GM23338 (cell line): Measurements from ENCODE around the gene NRF1. TPM values are rescaled to one million over a fixed set of nuclear protein-coding genes. Genes with fewer than 3 reads are reported as not detected.
A peak's percentile ranks its signal among the peaks of the same experiment; 100 is the strongest.

Source experiments
- ATAC-seq: fragments of 200-7000 bp; cut with Tn5 transposase; 3 replicates; pipeline ENCODE4 v1.9.1; 2020
- DNase-seq: peaks from one replicate; pipeline ENCODE4 v3.0.0-alpha.2; 2015; ENCODE audit warnings: low spot score
- H2AFZ ChIP-seq: fragments of 200-600 bp; sonication (generic); 2 replicates; pipeline ENCODE4 v1.8.0; 2016; ENCODE audit warnings: antibody characterized with exemption, mild to moderate bottlenecking, moderate library complexity
- H3F3A ChIP-seq: fragments of 200-600 bp; sonication (generic); replicated peaks from 2 replicates; pipeline ENCODE4 v1.8.0; 2017; ENCODE audit warnings: antibody characterized with exemption, mixed run types, low read depth
- H3K27ac ChIP-seq: fragments of 200-600 bp; sonication (generic); 2 replicates; pipeline ENCODE4 v1.6.1; 2016; ENCODE audit warnings: low read depth
- H3K27me3 ChIP-seq: fragments of 200-600 bp; sonication (generic); 2 replicates; pipeline ENCODE4 v1.8.0; 2016; ENCODE audit warnings: mild to moderate bottlenecking, mixed run types, moderate library complexity; ENCODE audit not compliant: insufficient read depth
- H3K36me3 ChIP-seq: fragments of 200-600 bp; sonication (generic); 2 replicates; pipeline ENCODE4 v1.8.0; 2016; ENCODE audit warnings: mild to moderate bottlenecking; ENCODE audit not compliant: insufficient read depth
- H3K4me1 ChIP-seq: fragments of 200-600 bp; sonication (generic); 2 replicates; pipeline ENCODE4 v1.8.0; 2016; ENCODE audit warnings: mild to moderate bottlenecking, moderate library complexity; ENCODE audit not compliant: insufficient read depth
- H3K4me2 ChIP-seq: fragments of 200-600 bp; sonication (generic); 2 replicates; pipeline ENCODE4 v1.7.1; 2017; ENCODE audit warnings: mixed run types
- H3K4me3 ChIP-seq: fragments of 200-600 bp; sonication (generic); 2 replicates; pipeline ENCODE4 v1.6.1; 2016; ENCODE audit warnings: mixed run types
- H3K79me2 ChIP-seq: fragments of 200-600 bp; sonication (generic); replicated peaks from 2 replicates; pipeline ENCODE4 v1.8.0; 2017; ENCODE audit warnings: mild to moderate bottlenecking; ENCODE audit not compliant: insufficient read depth
- H3K9me2 ChIP-seq: fragments of 200-600 bp; sonication (generic); 2 replicates; pipeline ENCODE4 v1.8.0; 2017; ENCODE audit not compliant: insufficient read depth
- H4K20me1 ChIP-seq: fragments of 200-600 bp; sonication (generic); replicated peaks from 2 replicates; pipeline ENCODE4 v1.8.0; 2017; ENCODE audit warnings: mild to moderate bottlenecking; ENCODE audit not compliant: insufficient read depth
- H3K27ac Mint-ChIP-seq: 2 replicates; pipeline ENCODE4 v1.8.0; 2020; ENCODE audit warnings: inconsistent platforms, mild to moderate bottlenecking, moderate library complexity, mixed read lengths
- H3K27me3 Mint-ChIP-seq: 3 replicates; pipeline ENCODE4 v1.8.0; 2022; ENCODE audit warnings: low read depth, mild to moderate bottlenecking, moderate library complexity, mixed read lengths, inconsistent platforms; ENCODE audit not compliant: insufficient read depth, poor library complexity
- H3K36me3 Mint-ChIP-seq: 3 replicates; pipeline ENCODE4 v1.8.0; 2021; ENCODE audit warnings: low read depth, mild to moderate bottlenecking, inconsistent platforms, moderate library complexity, mixed read lengths
- H3K4me1 Mint-ChIP-seq: 3 replicates; pipeline ENCODE4 v1.8.0; 2020; ENCODE audit warnings: mild to moderate bottlenecking, inconsistent platforms, mixed read lengths
- H3K4me3 Mint-ChIP-seq: 3 replicates; pipeline ENCODE4 v1.8.0; 2021; ENCODE audit warnings: moderate library complexity, mild to moderate bottlenecking, inconsistent platforms, mixed read lengths
- H3K9me3 Mint-ChIP-seq: 3 replicates; pipeline ENCODE4 v1.8.0; 2020; ENCODE audit warnings: moderate library complexity, mild to moderate bottlenecking, inconsistent platforms, mixed read lengths
- EZH2 ChIP-seq: fragments of 200-600 bp; sonication (generic); IDR thresholded peaks from one replicate; pipeline ENCODE4 v1.8.0; 2017; ENCODE audit warnings: antibody characterized with exemption, mild to moderate bottlenecking, low read depth; ENCODE audit not compliant: unreplicated experiment
- POLR2AphosphoS5 ChIP-seq: IDR thresholded peaks from 2 replicates; pipeline ENCODE4 v1.6.1; 2016; ENCODE audit warnings: antibody characterized with exemption, low read depth
- STAT1 ChIP-seq: IDR thresholded peaks from one replicate; pipeline ENCODE4 v1.6.1; 2016; ENCODE audit warnings: antibody characterized with exemption; ENCODE audit not compliant: unreplicated experiment
- ZNF331 ChIP-seq: fragments of 250-450 bp; sonication (Bioruptor Pico); IDR thresholded peaks from 2 replicates; pipeline ENCODE4 v1.5.0; 2020; ENCODE audit warnings: low read depth, mild to moderate bottlenecking, moderate library complexity
- ZNF462 ChIP-seq: fragments of 250-450 bp; sonication (Bioruptor Pico); IDR thresholded peaks from 2 replicates; pipeline ENCODE4 v1.5.0; 2020; ENCODE audit warnings: mild to moderate bottlenecking, moderate library complexity
- polyA plus RNA-seq: library from polyadenylated mRNA; unstranded; fragments of >200 nt; fragmentation: Nextera tagmentation; extraction: Ambion mirVana; gene quantifications from 2 replicates; pipeline ENCODE4 v1.2.1, GENCODE V29; 2016
- total RNA-seq: library from RNA; depleted of rRNA; stranded (reverse); fragments of >200 nt; shearing (Covaris generic); gene quantifications from 2 replicates; pipeline ENCODE4 v1.2.3, GENCODE V29; 2014
- TF ChIP-seq, protein P1 (sequence below), 2 experiments: fragments of 200-600 bp in 1 of 2; sonication (generic) in 1 of 2; conservative IDR thresholded peaks; 2 replicates each; pipeline versions ENCODE4 v1.5.1 to v1.6.1; 2016 to 2017; ENCODE audit warnings: antibody characterized with exemption in 2 of 2, low read depth in 2 of 2, mild to moderate bottlenecking in 2 of 2, moderate library complexity in 1 of 2

NRF1 gene
- total and polyA plus RNA-seq, 2 experiments from 2014 or later: 5.3 to 24.6 TPM

GRCh38 chr7:129778770-129779601 is 167.5 kb downstream of the NRF1 start:
- H3K27ac ChIP-seq: no peak overlapping the region
- 0 out of 3 replicates have a peak, but pooled peaks have one; percentile 0 for ATAC-seq
- no peaks in the 10 kb centered on the region for H3K9me2 ChIP-seq
- peaks cover 5% of the 10 kb centered on the region; the same call in 2 of the 3 replicates for H3K9me3 Mint-ChIP-seq
- H3K36me3 ChIP-seq: no peaks in the 10 kb centered on the region
- peak overlapping the region; percentile 93 for H3K4me3 ChIP-seq
- peaks cover 16% of the 10 kb centered on the region for H4K20me1 ChIP-seq
- peaks cover 58% of the 10 kb centered on the region for H3K27me3 ChIP-seq
- TF ChIP-seq, protein P1, sequence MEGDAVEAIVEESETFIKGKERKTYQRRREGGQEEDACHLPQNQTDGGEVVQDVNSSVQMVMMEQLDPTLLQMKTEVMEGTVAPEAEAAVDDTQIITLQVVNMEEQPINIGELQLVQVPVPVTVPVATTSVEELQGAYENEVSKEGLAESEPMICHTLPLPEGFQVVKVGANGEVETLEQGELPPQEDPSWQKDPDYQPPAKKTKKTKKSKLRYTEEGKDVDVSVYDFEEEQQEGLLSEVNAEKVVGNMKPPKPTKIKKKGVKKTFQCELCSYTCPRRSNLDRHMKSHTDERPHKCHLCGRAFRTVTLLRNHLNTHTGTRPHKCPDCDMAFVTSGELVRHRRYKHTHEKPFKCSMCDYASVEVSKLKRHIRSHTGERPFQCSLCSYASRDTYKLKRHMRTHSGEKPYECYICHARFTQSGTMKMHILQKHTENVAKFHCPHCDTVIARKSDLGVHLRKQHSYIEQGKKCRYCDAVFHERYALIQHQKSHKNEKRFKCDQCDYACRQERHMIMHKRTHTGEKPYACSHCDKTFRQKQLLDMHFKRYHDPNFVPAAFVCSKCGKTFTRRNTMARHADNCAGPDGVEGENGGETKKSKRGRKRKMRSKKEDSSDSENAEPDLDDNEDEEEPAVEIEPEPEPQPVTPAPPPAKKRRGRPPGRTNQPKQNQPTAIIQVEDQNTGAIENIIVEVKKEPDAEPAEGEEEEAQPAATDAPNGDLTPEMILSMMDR (conservative IDR thresholded peaks at IDR 0.05; ENCODE audit: low read depth in 2 of 2): peak; percentile 21 to 25; a peak in 3 of 4 replicates
- TF ChIP-seq STAT1 (no peak), ZNF462 (CRISPR knock-in tag) (no peak), ZNF331 (CRISPR knock-in tag) (no peak), POLR2AphosphoS5 (no peak), EZH2 (peak; percentile 3)
- no peak for DNase-seq
- H3K4me3 Mint-ChIP-seq: peak overlapping the region; percentile 82
- H3F3A ChIP-seq: peaks cover 40% of the 10 kb centered on the region
- H3K27me3 Mint-ChIP-seq: peaks cover 66% of the 10 kb centered on the region
- H3K4me1 Mint-ChIP-seq: peaks cover 58% of the 10 kb centered on the region
- H3K79me2 ChIP-seq: peaks cover 42% of the 10 kb centered on the region
- peaks cover 20% of the 10 kb centered on the region for H3K36me3 Mint-ChIP-seq
- H3K27ac Mint-ChIP-seq: no peak overlapping the region
- peak overlapping the region; percentile 100 for H3K4me2 ChIP-seq
- peaks cover 58% of the 10 kb centered on the region for H3K4me1 ChIP-seq
- no peak overlapping the region for H2AFZ ChIP-seq
